KBM-7 (cell line): ENCODE results near the gene HAUS3.
"Not testable (repeated sequence)": the region's sequence is repeated elsewhere in the genome, so short reads cannot be mapped to it uniquely, and the experiment has no call there.

Experiments
- DNase-seq: peaks from one replicate; pipeline ENCODE4 v3.0.0-alpha.2; 2015
- in situ Hi-C: fragments of 300-500 bp; cut with MboI; formaldehyde crosslinking; loops from 2 replicates; pipeline ENCODE4 v1.14.3; 2020; ENCODE audit warnings: low sequenced_read_pairs, low pct_unique_long_range_greater_than_20kb, mixed read lengths

The HAUS3 gene

GRCh38 chr4:2276581-2277325, 34.8 kb upstream of the HAUS3 start:
- in situ Hi-C loops: no loop called here
- no peak for DNase-seq

DNA sequence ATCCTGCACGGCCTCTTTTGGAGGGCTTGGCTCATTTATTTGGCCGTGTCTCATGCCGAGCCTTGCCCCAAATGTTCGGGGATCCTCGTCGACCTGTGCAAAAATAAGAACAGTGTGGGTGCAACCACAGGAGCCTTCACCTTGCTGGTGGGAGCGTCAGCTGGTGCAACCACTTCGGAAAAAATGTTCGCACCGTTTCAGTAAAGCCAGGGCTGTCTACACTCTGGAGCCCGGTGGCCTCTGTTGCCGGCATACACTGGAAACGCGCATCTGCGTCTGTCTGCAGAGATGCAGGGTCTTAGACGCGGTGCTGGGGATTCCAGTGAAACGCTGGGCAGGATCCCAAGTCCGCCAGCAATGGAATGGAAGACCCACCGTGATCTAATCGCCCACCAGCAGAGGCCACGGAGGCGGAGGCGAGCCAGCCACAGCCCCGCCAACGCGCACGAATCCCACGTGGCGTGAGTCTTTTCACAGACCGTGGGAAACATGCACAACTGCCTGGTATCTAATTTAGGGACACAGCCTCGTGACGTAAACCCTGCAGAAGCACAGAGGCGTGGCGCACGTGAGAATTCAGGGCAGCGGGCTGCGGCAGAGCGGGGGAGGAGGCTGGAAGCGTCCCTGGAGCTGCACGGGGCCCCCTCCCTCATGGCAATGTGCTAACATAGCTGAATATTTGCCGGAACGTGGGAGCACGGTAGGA, 33.8 kb upstream of the HAUS3 start:
- DNase-seq: no peak
- in situ Hi-C loops: no loop called here

DNA sequence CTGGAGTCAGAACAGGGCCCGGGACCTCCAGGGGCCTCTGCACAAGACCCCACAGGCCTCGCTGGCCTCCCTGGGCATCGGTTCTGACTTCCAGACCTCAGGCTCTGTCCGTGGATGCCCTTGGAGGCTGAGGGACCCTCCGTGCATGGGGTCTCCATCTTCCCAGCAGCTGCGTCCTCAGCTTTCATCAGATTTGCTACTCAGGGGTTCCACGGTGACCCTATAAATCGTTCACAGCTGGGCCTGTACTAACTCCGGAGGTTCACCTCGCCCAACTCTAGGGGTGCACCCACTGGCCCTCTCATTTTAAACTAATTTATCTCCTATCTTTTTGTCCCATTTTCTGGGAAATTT, 33.1 kb upstream of the HAUS3 start:
- in situ Hi-C loops, DNase-seq: not testable (repeated sequence)

- in situ Hi-C loops: no loop called here
- DNase-seq: no peak
These were observed 32.6 kb upstream of the HAUS3 start for GRCh38 chr4:2274320-2275043.

- in situ Hi-C loops: no loop called here
- DNase-seq: no peak
These were observed 31.9 kb upstream of the HAUS3 start for GRCh38 chr4:2273657-2274319.

DNA sequence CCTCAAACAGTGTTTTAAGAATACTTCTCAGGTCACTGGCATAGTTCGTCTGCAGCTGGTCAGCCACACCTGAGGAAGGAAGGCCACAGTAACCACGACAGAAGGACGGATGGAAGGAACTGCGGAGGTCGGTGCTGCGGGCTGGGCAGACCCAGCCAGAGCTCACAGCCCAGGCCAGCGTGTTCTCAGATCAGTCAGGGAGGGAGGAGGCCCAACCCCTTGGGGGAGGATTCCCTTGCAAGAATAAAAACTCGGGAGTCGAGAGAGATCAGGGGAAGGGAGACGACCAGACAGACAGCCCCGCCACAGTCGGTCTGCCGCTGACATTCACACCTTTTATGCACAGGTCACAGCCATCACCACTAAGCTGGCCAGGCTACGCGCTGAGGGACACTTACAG, 31.3 kb upstream of the HAUS3 start:
- no peak for DNase-seq
- in situ Hi-C loops: no loop called here

DNA sequence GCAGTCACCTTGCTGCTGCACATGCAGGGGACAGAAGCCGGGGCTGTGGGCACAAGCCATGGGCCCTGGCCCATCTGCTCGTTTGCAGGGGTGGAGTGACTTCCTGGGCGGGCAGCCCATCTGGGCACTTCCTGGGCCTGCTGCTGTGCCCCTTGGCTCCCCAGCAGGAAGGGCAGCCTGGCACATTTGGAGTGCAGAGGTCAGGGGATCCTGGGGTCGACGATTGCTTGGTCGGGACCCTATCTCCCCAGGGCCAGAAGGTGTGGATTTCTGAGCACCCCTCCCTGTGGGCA, 30.9 kb upstream of the HAUS3 start:
- no peak for DNase-seq
- in situ Hi-C loops: no loop called here

DNA sequence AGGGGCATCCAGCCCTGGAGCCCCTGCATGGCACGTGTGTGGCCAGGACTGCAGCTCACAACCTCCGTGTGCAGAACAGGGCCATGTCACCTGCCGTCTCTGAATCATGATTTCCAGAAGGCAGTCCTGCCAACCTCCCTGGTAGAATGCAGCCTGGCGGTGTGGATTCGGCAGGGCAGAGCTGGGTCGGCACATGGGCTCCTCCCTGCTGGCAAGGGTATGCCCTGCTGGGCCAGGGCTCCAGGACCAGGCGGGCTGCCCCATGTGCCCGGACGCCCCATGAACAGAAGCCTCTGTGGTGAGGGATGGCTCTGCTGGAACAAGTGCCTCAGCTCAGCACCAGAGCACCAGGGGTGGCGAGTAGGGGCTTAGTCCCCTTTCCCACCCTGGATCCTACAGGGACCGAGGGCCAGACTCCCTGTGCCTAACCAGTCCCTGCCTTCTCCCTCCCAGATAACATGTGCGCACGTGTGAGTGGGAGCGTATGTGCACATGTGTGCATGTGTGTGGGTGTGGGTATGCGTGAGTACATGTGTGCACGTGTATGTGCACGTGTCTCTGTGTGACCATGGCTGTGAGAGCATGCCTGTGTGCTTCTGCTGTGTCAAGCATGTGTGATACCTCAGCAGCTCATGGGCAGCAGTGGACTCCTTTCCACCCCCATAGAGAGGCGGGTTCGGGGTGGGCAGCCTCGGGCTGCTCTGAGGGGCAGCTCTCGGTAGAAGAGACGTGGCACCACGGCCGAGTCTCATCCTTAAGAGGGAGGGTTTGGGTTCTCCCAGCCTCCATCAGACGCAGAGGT, 30.3 kb upstream of the HAUS3 start:
- no peak for DNase-seq
- in situ Hi-C loops: no loop called here

DNA sequence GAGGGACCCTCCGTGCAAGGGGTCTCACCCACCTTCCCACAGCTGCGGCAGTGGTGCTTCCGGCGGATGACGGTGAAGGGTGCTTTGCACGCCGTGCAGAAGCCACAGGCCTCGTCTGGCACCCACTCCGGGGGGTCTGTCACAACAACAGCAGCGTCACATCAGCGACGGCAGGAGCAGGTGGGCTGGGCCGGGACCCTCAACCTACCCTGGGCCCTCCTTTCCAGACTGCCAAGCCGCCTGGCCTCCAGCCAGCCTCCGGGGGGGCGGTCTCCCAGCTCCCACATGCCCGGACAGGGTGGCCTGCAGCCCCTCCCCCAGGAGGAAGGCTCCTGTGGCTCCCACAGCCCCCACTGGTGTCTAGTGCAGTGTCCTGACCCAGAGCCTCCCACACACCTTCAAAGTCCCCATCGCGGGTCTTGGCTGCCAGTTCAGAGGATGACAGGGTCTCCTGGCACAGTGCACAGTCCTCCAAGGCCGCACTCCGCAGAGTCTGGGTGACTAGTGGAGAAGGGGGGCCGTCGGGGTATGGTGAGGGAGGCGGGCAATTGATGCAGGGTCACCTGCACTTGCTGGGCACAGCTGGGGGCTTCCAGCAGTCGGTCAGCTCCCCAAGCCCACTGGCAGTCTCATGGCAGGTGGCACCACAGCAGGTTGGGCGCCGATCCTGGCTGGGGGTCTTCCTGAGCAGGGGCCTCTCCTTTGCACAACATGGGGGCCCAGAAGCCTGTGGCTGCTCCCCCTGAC, 29.5 kb upstream of the HAUS3 start:
- DNase-seq: no peak
- in situ Hi-C loops: no loop called here

GRCh38 chr4:2270341-2271165, 28.6 kb upstream of the HAUS3 start:
- in situ Hi-C loops: no loop called here
- no peak for DNase-seq

DNA sequence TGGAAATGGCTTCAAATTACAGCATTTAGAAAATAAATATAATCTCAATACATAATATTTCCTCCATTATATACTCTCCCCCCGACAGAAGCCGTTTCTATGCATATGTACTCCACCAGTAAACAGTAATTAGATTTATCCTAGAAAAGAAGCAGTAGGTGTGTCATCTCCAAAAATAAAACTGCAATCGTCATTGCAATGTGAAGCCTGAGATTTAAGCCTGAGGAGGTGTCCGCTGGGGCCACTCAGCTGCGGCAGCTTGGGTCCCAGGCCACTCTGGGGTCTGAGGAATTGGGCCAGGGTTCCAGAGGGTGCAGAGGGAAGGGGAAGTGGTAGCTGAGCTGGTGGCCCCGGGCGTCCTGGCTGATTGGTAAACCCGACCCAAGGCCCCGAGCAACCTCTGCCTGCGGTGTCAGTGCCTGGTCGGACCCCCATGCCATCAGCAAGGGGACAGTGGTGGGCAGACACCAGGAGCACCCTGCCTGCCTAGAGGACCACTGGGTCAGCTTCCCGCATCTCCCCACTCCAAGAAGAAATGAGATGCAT, 27.8 kb upstream of the HAUS3 start:
- in situ Hi-C loops: no loop called here
- no peak for DNase-seq

DNA sequence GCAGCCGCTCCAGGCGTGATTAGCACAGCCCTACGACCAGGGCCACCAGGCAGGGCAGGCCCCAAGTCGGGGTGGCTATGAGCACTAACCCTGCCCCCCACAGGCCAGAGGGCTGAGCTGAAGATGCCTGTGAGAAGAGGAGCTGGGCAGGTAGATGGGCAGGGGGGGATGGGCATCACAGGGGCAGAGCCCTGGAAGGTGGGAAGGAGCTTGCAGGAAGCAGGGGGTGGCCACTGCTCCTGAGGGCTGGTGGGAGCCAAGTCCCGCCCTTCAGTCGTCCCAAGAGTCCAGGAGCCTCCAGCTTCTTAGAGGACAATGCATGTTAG, 27.2 kb upstream of the HAUS3 start:
- in situ Hi-C loops: no loop called here

DNA sequence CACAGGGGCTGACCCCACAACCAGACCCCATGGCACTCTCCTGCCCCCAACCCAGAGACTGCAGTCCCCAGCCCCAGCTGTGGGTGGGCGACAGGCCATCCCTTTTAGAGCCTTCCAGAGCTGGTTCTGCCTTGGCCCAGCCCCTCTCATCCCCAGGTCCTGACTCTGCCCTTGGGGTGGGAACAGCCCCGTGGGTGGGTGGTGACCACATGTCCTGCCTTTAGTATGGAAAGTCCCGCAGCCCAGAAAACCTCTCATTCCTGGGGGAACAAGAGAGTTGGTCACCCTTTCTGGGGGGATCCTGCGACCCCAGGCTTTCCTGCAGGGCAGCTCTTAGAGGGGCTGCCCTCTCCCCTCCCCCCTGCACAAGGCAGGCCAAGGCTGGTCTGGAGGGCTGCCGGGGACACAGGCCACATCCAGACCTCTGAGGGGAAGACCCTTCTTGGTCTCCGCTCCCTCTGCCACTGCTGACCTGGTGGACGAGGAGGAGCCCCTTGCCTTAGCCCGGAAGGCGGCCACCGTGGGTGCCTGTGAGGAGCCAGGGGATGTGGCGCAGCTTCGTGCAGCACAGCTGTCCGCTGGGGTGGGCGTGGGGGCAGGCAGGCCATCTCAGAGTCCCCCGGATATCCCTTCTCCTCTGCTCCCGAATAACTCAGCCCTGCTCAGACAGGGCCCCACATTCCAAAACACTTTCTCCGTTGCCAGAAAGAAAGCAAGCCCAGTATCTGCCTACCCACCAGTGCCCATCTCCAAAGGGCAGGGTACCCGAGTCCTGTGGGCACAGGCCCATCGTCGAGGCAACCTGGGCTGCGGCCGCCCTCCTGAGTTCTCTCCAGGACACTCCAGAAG, 26.7 kb upstream of the HAUS3 start:
- DNase-seq: no peak
- in situ Hi-C loops: no loop called here

More for the DNA sequence above, 27.2 kb upstream of the HAUS3 start:
- DNase-seq: no peak

GRCh38 chr4:2267841-2268240, 25.9 kb upstream of the HAUS3 start:
- DNase-seq: no peak
- in situ Hi-C loops: no loop called here

DNA sequence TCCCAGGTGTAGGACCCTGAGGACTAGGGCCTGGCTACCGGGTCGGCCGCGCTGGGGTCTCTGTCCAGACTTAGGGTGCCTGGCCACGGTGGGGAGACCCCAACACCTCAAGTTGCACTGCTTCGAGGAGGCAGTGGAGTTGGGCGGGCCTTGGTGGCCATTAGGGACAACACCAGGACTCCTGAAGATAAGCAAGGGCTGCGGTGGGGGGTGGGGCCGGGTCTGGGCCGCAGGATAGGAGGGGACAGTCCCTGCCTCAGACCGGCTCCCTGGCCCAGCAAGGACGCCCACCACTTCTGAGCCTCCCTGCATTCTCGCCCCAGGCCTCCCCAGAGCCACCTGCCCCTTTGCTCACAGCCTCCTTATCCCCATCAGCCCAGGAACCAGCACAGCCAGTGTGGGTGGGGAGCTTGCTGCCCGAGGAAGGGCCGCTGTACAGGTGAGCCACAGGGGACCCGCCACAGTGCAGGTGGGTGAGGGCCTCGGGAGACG, 25.4 kb upstream of the HAUS3 start:
- no peak for DNase-seq
- in situ Hi-C loops: no loop called here

DNA sequence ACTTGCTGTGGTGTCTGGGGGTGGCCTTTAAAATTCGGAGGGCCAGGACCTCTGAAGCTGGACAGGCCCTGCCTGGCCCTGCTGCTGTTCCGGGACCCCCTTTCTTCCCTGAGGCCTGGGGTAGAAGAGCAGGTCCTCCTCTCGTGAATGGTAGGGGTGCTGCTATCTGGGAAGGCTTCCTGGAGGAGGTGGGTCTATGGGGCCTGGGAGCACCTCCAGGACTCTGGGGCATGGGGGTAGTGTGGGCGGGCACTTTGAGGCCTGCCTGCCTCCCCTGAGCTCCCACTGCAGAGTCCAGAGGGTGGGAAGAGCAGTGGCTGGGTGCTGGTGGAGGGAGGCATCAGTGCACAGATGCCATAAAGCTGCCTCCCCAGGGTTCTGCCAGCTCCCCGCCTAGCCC, 24.9 kb upstream of the HAUS3 start:
- no peak for DNase-seq
- in situ Hi-C loops: no loop called here

- DNase-seq: no peak
- in situ Hi-C loops: no loop called here
These were observed 24.3 kb upstream of the HAUS3 start for GRCh38 chr4:2266181-2266580.
